H1 (cell line): ENCODE measurements around the gene TBC1D16.

Source experiments
- ASH2L ChIP-seq: fragments of 200-600, 300-600 bp; sonication (generic); IDR thresholded peaks from one replicate; pipeline ENCODE4 v1.7.1; 2017; ENCODE audit warnings: low read length
- CREB1 ChIP-seq: IDR thresholded peaks from 2 replicates; pipeline ENCODE4 v1.6.1; 2012; ENCODE audit warnings: inconsistent platforms
- HDAC6 ChIP-seq: IDR thresholded peaks from one replicate; pipeline ENCODE4 v1.7.1; 2012; ENCODE audit warnings: low read depth, mild to moderate bottlenecking, inconsistent platforms, low read length, moderate library complexity
- POLR2AphosphoS5 ChIP-seq: IDR thresholded peaks from 2 replicates; pipeline ENCODE4 v1.6.1; 2011; ENCODE audit warnings: low read depth, low read length
- RFX5 ChIP-seq: IDR thresholded peaks from 2 replicates; pipeline ENCODE4 v1.6.1; 2011; ENCODE audit warnings: low read depth, low read length, improper control_type of control experiment, borderline replicate concordance
- TF ChIP-seq, protein P1 (sequence below), 3 experiments: IDR thresholded peaks; 1 replicate in 2 of 3; 2 replicates in 1 of 3; pipeline versions ENCODE4 v1.5.1 to v1.6.1; 2011; ENCODE audit warnings: low read length in 3 of 3, mild to moderate bottlenecking in 3 of 3, inconsistent platforms in 2 of 3, low read depth in 1 of 3, moderate library complexity in 1 of 3; ENCODE audit not compliant: insufficient read depth in 1 of 3; ENCODE audit errors: control extremely low read depth in 1 of 3

DNA sequence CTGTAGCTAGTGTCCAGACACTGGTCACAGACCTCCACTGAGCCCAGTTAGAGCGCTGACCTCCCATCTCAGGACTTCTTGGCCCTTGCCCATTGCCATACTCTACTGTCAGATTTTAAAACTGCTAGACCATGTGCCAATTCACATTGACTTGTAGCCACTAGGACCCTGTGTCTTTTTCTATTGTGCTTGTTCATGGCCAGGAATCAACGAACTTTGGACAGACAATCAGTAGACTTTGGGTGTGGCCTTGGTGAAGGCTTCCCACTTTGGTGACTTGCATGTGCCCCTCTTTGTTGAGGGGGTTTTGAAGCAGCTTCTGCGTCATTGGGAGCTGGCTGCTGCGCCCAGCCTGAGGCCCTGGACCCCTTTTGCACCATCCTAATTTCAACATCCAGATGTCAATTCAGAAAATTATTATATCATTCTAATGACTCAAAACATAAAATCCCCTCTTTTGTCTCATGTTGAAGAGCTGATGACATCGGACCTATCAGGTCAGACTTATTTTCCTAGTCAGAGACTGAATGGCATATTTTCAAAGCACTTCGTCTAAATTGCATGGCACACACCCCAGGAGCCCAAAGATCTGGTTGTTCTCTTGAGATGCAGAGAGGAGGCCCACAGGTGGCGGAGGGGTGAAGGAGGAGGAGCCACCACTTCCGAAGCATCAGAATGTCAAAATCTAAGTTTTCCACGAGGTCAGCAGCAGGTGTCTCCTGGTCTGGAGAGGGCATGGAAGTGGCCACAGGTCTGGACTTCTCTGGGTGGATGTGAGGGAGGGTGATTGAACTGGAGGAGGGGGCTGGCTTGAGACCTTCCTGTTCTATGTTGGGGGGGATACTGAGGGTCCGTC is 103.0 kb downstream of the TBC1D16 start:
- no peak for TF ChIP-seq RFX5
- no peak for TF ChIP-seq HDAC6
- TF ChIP-seq, protein P1, sequence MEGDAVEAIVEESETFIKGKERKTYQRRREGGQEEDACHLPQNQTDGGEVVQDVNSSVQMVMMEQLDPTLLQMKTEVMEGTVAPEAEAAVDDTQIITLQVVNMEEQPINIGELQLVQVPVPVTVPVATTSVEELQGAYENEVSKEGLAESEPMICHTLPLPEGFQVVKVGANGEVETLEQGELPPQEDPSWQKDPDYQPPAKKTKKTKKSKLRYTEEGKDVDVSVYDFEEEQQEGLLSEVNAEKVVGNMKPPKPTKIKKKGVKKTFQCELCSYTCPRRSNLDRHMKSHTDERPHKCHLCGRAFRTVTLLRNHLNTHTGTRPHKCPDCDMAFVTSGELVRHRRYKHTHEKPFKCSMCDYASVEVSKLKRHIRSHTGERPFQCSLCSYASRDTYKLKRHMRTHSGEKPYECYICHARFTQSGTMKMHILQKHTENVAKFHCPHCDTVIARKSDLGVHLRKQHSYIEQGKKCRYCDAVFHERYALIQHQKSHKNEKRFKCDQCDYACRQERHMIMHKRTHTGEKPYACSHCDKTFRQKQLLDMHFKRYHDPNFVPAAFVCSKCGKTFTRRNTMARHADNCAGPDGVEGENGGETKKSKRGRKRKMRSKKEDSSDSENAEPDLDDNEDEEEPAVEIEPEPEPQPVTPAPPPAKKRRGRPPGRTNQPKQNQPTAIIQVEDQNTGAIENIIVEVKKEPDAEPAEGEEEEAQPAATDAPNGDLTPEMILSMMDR (IDR thresholded peaks at IDR 0.05; ENCODE audit: control extremely low read depth in 1 of 3, insufficient read depth in 1 of 3, low read depth in 1 of 3, low read length in 3 of 3): no peak
- TF ChIP-seq ASH2L: no peak
- TF ChIP-seq CREB1: no peak
- TF ChIP-seq POLR2AphosphoS5: no peak; the same call in 1 of the 2 replicates
